Astrocyte (in vitro differentiated cells and primary cell): ENCODE data around the gene NDUFA8. TPM values are rescaled to one million over a fixed set of nuclear protein-coding genes. Genes with fewer than 3 reads are reported as not detected.

ENCODE experiments used
- DNase-seq: peaks from one replicate; pipeline ENCODE4 v3.0.0-alpha.2; 2010; ENCODE audit warnings: low read depth
- FAIRE-seq: peaks from 2 replicates; lab custom pipeline; 2011; peaks lifted over from hg19 to GRCh38; lab: Jason Lieb, UNC
- H2AFZ ChIP-seq: 2 replicates; pipeline ENCODE4 v1.6.0; 2012; ENCODE audit warnings: low read depth, low read length, inconsistent platforms
- H3K27ac ChIP-seq: 2 replicates; pipeline ENCODE4 v1.5.1; 2011; ENCODE audit warnings: low read depth, low read length, inconsistent platforms
- H3K27me3 ChIP-seq: 2 replicates; pipeline ENCODE4 v1.6.0; 2011; ENCODE audit warnings: low read length, inconsistent platforms; ENCODE audit not compliant: insufficient read depth
- H3K36me3 ChIP-seq: 2 replicates; pipeline ENCODE4 v1.5.1; 2011; ENCODE audit warnings: low read length, inconsistent platforms; ENCODE audit not compliant: insufficient read depth
- H3K4me1 ChIP-seq: 2 replicates; pipeline ENCODE4 v1.5.1; 2011; ENCODE audit warnings: low read length, inconsistent platforms; ENCODE audit not compliant: insufficient read depth
- H3K4me2 ChIP-seq: 2 replicates; pipeline ENCODE4 v1.6.0; 2012; ENCODE audit warnings: low read length, inconsistent platforms
- H3K4me3 ChIP-seq: 2 replicates; pipeline ENCODE4 v1.5.1; 2011; ENCODE audit warnings: low read depth, mild to moderate bottlenecking, low read length, inconsistent platforms; ENCODE audit not compliant: insufficient read depth
- H3K79me2 ChIP-seq: 2 replicates; pipeline ENCODE4 v1.6.0; 2012; ENCODE audit warnings: mild to moderate bottlenecking, low read length, inconsistent platforms; ENCODE audit not compliant: insufficient read depth
- H3K9ac ChIP-seq: 2 replicates; pipeline ENCODE4 v1.6.0; 2012; ENCODE audit warnings: mild to moderate bottlenecking, low read length, inconsistent platforms
- H3K9me3 ChIP-seq: 2 replicates; pipeline ENCODE4 v1.5.1; 2012; ENCODE audit warnings: low read depth, mild to moderate bottlenecking, low read length, inconsistent platforms; ENCODE audit not compliant: insufficient read depth
- H4K20me1 ChIP-seq: 2 replicates; pipeline ENCODE4 v1.6.0; 2012; ENCODE audit warnings: low read length, inconsistent platforms; ENCODE audit not compliant: insufficient read depth
- H3K27ac Mint-ChIP-seq: one replicate; pipeline ENCODE4 v1.8.0; 2021; ENCODE audit warnings: mild to moderate bottlenecking, mixed read lengths; ENCODE audit not compliant: unreplicated experiment
- H3K27me3 Mint-ChIP-seq: one replicate; pipeline ENCODE4 v1.8.0; 2021; ENCODE audit warnings: low read depth, mixed read lengths; ENCODE audit not compliant: unreplicated experiment
- H3K36me3 Mint-ChIP-seq: one replicate; pipeline ENCODE4 v1.8.0; 2021; ENCODE audit warnings: low read depth, mixed read lengths; ENCODE audit not compliant: unreplicated experiment
- H3K4me1 Mint-ChIP-seq: one replicate; pipeline ENCODE4 v1.8.0; 2021; ENCODE audit warnings: low read depth, mixed read lengths; ENCODE audit not compliant: unreplicated experiment
- H3K4me3 Mint-ChIP-seq: one replicate; pipeline ENCODE4 v1.8.0; 2021; ENCODE audit warnings: mild to moderate bottlenecking, moderate library complexity, mixed read lengths; ENCODE audit not compliant: unreplicated experiment
- H3K9me3 Mint-ChIP-seq: one replicate; pipeline ENCODE4 v1.8.0; 2021; ENCODE audit warnings: mild to moderate bottlenecking, mixed read lengths; ENCODE audit not compliant: unreplicated experiment
- CTCF ChIP-seq: IDR thresholded peaks from 2 replicates; pipeline ENCODE4 v1.5.1; 2011; ENCODE audit warnings: low read depth, mild to moderate bottlenecking, inconsistent platforms, low read length, moderate library complexity; ENCODE audit not compliant: insufficient read depth
- EZH2 ChIP-seq: IDR thresholded peaks from 2 replicates; pipeline ENCODE4 v1.6.1; 2012; ENCODE audit warnings: mild to moderate bottlenecking, low read length, inconsistent platforms; ENCODE audit not compliant: insufficient read depth
- total RNA-seq: library from RNA; stranded (reverse); gene quantifications from 2 replicates; pipeline ENCODE4 v1.2.1, GENCODE V29; 2021

NDUFA8 gene
- total RNA-seq, 1 donor from 2014 or later: 52.3 TPM

DNA sequence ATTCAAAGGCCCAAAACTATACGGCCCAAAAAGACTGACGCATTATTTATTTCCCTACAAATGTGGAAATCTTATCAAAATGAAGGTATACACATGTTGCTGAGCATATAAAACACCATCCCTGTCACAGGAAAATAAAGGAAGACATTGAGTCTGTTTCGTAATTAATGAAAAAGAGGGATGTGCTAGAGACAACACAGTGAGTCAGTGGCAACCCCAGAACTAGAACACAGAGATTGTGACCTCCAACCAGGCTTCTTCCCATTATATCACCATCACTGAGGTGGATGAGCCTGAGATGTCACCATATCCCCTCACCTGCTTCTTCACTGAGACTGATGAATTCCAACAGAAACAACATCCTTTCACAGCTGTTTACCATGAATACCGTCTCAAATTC, 3.8 kb downstream of the NDUFA8 start:
- Histone ChIP-seq H3K27ac (no peak overlapping the region), H3K4me1 (peaks cover 3% of the 10 kb centered on the region), H3K36me3 (no peaks in the 10 kb centered on the region), H3K79me2 (peaks cover 50% of the 10 kb centered on the region), H4K20me1 (peaks cover 39% of the 10 kb centered on the region), H3K4me2 (no peak overlapping the region), H2AFZ (no peak overlapping the region), H3K9ac (no peak overlapping the region), H3K27me3 (no peaks in the 10 kb centered on the region), H3K9me3 (no peaks in the 10 kb centered on the region), H3K4me3 (no peak overlapping the region)
- TF ChIP-seq EZH2 (no peak), CTCF (no peak)
- no peak for DNase-seq
- no peak for FAIRE-seq
- H3K4me1 Mint-ChIP-seq: peaks cover 2% of the 10 kb centered on the region
- H3K36me3 Mint-ChIP-seq: peaks cover 2% of the 10 kb centered on the region
- no peaks in the 10 kb centered on the region for H3K27me3 Mint-ChIP-seq
- H3K9me3 Mint-ChIP-seq: no peaks in the 10 kb centered on the region
- H3K4me3 Mint-ChIP-seq: no peak overlapping the region
- no peak overlapping the region for H3K27ac Mint-ChIP-seq

GRCh38 chr9:122151267-122151828, 8.2 kb downstream of the NDUFA8 start:
- no peak for TF ChIP-seq CTCF
- TF ChIP-seq EZH2: no peak
- H3K27me3 Mint-ChIP-seq: no peaks in the 10 kb centered on the region
- no peaks in the 10 kb centered on the region for H3K4me1 ChIP-seq
- no peaks in the 10 kb centered on the region for H3K9me3 ChIP-seq
- H3K4me3 ChIP-seq: no peak overlapping the region
- H2AFZ ChIP-seq: no peak overlapping the region
- no peak overlapping the region for H3K4me2 ChIP-seq
- DNase-seq: no peak
- peaks cover 6% of the 10 kb centered on the region for H3K36me3 Mint-ChIP-seq
- H3K79me2 ChIP-seq: peaks cover 34% of the 10 kb centered on the region
- H3K4me3 Mint-ChIP-seq: no peak overlapping the region
- H4K20me1 ChIP-seq: peaks cover 31% of the 10 kb centered on the region
- no peaks in the 10 kb centered on the region for H3K9me3 Mint-ChIP-seq
- no peak overlapping the region for H3K9ac ChIP-seq
- peaks cover 5% of the 10 kb centered on the region for H3K36me3 ChIP-seq
- no peak for FAIRE-seq
- H3K27ac Mint-ChIP-seq: no peak overlapping the region
- H3K4me1 Mint-ChIP-seq: no peaks in the 10 kb centered on the region
- H3K27ac ChIP-seq: no peak overlapping the region
- no peaks in the 10 kb centered on the region for H3K27me3 ChIP-seq

DNA sequence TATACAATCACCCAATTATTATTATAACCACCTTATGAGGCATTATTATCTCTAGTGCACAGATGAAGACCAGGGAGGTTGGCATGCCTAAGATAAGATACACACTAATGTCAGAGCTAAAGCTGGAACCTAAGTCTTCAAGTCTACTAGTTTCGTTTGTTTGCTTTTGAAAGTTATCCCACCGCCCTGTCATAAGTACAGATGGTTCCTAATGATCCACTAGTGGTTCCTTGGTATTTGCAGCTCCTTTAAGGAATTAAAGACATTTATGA, 14.1 kb downstream of the NDUFA8 start:
- Histone ChIP-seq H3K4me2 (no peak overlapping the region), H3K27me3 (no peaks in the 10 kb centered on the region), H3K9ac (no peak overlapping the region), H3K4me3 (no peak overlapping the region), H4K20me1 (peaks cover 17% of the 10 kb centered on the region), H2AFZ (no peak overlapping the region), H3K79me2 (peaks cover 4% of the 10 kb centered on the region), H3K9me3 (no peaks in the 10 kb centered on the region), H3K36me3 (peaks cover 29% of the 10 kb centered on the region), H3K27ac (no peak overlapping the region), H3K4me1 (no peaks in the 10 kb centered on the region)
- no peak for DNase-seq
- Mint-ChIP-seq H3K27me3 (no peaks in the 10 kb centered on the region), H3K4me3 (no peak overlapping the region), H3K27ac (no peak overlapping the region), H3K36me3 (peaks cover 19% of the 10 kb centered on the region), H3K4me1 (no peaks in the 10 kb centered on the region), H3K9me3 (no peaks in the 10 kb centered on the region)
- FAIRE-seq: no peak
- no peak for TF ChIP-seq EZH2
- no peak for TF ChIP-seq CTCF
